ENCODE measurements around the gene ADORA1.

Gene ADORA1

DNA sequence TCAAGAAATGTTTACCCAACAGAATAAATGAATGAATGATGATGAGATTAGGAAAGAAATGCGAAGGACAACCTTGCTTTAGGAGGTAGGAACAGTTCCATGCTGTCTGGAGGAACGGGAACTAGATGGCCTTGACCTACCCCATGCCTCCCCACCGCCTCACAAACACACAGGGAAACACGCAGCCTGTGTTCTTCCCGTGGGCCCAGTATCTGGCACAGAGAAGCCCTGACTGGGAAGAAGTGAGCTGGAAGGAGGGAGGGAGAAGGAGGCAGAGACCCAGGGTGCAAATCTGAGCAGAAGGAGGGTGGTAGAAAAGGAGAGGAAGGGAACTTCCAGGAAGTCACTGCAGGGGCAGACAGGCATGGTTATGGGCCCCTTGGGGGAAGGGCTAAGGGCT is 3.5 kb upstream of the ADORA1 start:
- no peak for DNase-seq

DNA sequence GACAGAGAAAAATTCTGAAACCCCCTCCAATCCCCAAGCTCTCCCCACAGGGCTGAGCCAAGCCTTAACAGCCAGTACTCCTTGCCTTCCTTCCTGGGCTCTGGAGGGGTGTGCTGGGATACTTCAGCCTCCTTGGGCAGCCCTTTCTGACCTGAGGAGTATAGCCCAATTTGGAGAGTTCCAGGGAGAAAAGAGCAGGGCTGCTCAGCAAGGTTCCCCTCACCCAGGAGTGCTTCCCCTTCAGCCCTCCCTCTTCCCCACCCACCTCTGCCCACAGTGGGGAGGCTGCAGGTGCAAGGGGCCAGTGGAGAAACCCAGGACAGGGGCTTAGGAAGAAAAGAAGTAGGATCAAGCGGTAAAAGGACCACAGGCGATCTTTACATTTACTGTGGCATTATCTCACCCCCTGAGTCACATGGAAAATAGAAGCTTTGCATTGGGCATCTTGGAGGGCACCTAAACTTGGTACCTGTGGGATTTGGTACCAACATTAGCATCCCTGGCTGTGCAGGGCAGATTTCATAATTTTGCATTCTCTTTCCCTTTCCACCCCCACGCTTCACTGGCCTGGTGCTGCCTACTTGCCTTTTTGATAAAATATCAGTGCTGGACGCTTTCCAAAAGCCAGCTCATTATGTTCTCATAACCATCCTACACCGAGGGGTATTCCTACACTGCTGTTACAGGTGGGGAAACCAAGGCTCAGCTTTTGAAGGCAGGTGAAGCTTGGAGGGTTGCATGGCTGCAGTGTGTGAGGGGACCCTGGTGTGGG is 2.8 kb upstream of the ADORA1 start:
- no peak for DNase-seq

DNA sequence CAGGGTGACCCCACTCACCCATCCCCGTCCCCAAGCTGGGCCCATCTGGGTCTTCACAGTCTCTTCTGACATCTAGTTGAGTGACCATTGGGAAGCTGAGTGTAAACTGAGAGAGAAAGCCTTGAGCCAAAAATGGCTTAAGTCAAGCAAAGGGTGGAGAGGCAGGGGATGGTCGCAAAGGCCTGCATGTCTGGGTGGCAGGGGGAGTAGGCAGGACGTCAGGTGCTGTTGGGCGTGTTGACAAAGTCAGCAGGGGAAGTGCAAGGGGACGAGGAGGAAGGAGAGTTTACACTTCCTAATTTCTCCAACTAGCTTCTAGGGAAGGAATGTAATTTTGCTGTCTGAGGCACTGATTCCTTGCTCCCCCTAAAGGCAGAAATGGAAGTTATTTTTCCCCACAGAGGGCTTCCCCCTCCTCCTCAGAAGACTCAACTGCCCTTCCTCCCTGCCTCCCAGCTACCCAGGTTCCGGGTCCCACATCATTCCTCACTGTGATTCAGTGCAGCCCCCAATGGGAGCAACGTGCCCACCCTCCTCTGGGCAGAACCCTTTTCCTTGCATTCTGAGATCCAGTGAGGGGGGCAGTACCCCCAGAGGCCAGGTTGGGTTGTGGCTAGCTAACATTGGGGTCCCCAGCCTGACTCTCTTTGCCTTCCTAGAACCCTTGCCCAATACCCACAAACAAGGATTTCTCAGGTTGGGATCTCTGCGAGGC is 1.2 kb upstream of the ADORA1 start:
- peak; percentile 63 for DNase-seq

DNA sequence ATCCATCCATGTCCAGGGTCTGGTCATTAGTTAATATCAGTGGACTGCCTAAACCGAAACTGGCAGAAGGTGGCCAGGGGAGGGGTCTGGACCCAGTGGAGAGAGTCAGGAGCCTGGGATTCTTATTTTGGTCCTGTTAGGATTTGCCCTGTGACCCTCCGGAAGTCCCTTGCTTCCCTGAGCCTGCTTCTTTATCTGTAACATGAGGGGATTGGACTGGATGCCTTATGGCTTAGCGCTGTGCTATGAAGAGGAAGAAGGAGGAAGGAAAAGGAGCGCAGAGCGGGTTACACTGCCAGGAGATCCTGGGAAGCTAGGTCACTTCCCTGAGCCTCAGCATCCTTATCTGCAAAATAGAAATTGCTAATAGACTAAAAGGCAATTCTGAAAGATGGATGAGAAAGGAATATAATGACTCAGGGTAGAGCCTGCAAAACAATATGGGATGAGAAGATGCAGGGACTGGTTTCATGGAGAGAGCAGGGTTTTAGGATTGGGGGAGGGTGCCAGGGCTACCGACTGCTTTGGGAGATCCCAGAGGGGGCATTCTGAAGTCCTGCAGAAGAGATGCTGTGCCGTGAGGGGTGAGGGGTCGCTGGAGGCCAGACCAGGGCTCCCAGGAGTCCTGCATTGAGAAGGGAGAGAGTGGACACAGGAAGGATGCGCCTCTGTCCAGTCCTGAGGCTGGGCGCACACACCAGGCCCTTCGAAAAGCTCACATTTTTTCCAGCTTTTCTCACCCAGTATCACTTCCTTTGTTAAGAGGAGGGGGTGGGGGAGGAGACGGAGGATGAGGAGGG is 460 bp upstream of the ADORA1 start:
- peak; percentile 40 for DNase-seq

DNA sequence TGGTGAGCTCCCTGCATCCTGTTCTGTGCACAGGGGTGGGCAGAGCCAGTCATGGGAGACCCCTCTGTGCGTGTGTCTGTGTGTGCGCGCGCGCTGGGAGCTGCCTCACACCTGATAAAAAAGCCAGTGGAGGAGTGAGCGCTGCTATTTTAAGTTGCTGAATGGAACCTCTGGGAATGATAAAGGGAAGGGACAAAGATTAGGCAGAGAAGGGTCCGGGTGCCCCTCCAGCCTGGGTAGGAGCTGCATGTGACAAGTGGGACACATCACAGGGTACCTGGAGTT is 847 bp downstream of the ADORA1 start:
- no peak for DNase-seq

DNA sequence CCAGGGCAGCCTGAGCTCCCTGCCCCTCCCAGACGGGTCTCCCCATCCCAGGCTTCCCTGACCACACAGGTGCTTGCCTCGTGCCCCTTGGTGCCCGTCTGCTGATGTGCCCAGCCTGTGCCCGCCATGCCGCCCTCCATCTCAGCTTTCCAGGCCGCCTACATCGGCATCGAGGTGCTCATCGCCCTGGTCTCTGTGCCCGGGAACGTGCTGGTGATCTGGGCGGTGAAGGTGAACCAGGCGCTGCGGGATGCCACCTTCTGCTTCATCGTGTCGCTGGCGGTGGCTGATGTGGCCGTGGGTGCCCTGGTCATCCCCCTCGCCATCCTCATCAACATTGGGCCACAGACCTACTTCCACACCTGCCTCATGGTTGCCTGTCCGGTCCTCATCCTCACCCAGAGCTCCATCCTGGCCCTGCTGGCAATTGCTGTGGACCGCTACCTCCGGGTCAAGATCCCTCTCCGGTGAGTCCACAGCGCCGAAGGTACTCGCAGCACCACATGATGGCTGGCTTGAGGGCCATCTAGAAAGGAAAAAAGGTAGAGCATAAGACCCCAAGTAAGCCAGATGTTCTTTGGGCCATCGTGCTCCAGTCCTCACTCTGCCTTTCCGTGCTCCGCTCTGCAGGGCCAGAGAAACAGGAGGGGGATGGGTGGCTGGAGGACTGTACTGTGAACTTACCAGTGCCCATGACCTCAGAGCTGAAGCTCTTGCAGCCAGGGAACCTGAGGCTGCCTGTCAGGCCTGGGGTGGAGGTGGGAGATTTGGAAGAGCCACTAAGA is 1.4 kb downstream of the ADORA1 start:
- DNase-seq = no peak

DNA sequence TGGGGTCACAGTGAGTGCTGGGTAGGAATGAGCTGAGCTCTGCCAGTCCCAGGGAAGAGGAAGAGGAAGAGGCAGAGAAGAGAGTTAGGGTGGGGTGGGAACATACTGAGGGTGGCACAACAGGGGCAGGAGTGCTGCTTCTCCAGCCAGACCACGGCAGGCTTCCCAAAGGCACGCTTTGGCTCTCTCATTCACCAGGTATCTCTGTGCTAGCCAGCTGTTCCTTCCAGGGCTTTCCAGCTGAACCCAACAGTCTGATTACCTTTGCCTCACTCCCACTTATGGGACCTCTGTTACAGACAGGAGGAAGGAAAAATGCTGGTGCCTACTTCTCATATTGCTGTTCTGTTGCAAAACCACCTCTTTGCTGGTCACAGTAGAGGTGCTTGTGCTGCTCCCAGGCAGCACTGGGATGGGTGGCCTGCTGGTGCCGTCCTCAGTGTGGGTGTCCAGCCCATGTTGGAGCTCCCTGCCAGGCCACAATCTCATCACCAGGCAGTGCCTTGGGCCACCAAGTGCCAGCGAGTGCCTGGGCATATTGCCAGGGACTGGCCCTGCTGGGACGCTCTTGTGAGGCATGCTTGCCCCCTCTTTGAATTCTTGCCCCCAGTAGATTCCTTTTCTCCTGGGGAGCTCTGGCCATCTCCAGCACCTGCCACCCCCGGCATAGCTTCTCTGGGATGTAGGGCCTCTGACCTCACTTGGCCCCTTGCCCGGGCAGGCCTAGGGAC is 2.1 kb downstream of the ADORA1 start:
- DNase-seq = no peak

DNA sequence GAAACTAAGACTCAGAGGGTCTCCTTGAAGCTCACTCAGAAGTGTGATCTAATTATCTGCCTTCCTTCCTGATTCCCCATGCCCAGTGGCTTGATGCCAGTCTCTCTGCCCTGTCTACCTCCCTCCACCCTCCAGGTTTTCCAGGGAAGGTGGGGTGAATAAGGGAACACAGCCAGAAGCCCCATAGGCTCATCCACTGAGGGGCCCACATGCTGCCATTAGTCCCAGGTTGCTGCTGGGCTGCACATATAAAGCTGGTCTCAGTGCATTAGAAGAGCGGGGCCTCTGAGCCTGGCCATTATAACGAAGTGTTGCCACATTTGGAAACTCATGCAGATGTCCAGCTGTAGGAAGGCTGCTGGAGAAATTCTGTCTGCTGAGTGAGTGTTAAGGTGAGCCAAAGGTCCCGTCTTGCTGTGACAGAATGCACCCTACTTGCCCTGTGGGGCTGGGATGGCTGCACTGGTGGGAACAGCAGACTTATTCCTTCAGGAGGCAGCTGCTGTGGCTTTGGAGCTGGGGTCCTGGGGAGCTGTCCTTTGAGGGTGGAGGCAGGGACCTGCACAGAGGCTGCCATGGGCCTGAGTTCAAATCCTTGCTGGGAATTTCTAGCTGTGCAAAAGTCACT is 2.9 kb downstream of the ADORA1 start:
- DNase-seq = no peak

DNA sequence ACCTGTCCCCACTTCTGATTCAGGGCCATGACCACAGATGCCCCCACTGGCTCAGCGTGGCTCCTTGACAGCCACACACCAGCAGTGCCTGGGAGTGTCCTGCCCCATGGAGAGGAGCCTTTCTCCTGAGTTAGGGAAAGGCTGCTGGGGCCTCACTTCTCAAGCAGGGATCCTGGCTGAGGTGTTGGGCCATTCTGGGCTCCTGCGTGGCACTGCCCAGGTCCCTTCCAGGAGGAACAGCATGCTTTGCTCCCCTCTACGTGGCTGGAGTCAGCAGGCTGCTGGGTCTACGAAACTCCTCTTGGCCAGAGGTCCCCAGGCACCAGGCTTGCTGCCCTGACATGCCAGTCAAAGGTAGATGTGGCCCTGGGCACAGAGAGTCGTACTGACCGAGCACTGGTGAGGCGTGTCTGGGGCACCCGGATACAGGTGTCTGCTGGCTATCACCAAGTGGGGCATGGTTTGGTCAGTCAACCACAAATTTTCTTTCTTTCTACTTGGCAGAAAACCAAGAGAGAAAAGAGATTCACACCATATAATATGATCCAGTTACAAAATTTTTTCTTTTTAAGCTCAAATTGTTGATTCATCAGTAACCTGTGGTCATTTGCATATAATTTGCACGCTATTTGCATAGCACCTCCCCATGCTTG is 4.1 kb downstream of the ADORA1 start:
- DNase-seq = no peak

DNA sequence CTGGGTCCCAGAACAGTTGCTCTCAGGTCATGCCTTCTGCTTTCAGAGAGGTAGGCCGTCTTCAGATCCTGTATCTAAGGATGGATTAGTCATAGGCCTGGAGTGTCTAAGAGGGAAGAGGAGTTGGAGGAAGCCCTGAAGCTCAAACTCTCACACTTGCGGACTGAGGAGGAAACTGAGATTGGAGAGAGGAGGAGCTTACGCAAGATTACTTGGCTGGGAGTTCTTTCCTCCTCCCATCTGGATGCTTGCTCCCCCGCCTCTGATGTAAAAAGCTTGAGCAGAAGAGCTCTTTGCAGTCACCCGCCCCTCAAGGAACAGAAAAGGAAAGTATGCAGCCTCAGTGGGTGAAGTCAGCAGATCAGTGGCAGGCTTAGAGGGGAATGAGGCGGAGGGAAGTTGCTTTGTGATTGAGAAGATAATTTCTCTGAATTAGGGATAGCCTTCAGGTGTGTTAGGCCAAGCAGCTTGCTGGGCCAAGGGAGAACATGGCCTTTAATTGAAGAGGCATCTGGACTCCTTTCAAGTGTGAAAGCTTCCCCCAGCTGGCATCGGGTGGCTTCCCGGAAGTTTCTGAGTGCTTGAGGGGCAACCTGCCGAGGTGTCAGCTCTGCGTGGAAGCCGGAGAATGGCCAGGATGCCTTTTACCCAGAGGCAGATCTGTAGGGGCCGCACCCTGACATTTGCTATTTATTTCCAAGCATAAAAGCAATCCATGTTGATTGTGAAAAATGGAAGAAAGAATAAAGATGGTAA is 6.6 kb downstream of the ADORA1 start:
- peak; percentile 35 for DNase-seq

DNA sequence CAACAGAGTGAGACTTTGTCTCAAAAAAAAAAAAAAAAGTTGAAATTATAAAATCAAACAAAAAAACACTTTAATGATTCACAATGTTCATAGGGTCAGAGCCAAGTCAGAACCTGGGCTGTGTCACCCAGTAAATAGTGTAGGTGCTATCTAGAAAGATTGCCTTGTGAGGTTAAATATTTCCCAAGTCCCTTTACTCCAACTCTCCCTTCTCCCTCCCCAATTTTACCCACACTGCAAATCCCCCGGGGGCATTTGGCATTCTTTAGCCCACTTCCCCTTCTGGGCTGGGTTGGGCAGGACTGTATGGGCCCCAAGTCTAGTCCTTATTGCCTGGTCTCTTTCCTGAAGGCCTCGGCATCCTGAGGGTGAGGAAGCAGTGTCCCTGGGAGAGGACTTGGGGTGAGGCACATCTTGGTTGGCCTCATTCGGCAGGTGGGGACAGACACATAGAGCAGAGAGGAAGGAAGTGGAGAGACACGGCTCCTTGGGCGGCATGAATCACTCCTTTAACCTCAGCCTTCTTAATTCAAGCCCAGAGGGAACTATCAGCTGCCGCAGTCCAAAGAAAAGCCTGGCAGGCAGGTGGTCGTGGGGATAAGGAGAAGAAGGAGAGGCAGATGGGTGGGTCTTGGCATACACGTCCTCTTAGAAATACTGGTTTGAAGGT is 8.2 kb downstream of the ADORA1 start:
- DNase-seq = no peak

DNA sequence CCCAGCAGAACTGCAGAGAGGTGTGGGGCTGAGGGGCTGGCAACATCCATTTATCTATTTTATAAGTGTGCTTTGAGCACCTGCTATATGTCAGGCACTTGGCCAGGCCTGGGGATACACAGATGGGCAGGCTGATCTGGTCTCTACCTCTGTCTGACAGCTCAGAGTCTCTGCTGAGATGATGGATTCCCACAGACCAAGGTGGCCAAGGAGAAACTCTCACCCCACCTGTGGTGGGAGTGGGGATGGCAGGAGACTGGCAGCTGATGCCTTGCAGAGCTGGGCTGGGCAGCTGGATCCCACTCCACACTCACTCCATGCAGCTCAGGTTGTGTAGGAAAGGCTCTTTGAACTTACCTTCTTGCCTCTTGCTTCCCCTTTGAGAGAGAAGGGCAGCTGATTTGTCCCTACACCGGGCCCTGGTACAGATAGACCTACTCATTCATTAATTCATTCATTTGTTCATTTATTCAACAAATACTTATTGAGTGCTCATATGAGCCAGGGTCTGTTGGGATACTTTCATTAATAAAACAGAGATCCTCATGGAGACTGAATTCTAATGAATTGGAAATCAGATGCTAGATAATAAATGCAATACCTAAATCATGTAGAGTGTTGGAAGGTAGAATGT is 9.0 kb downstream of the ADORA1 start:
- DNase-seq = peak; percentile 58

DNA sequence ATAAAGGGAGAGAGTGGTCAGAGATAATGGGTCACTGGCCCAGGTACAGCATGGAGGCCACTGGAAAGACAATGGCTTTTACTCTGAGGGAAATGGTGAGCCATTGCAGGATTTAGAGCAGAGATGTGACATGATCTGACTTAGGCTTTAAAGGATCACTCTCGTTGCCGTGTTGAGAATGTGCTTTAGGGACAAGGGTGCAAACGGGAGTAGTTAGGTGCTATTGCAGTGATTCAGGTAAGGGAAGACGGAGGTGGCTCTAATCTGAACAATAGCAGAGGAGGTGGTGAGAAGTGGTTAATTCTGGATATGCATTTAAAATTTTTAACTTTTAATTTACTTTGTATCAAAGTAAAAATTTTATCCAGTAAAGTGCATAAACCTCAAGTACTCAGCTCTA is 9.8 kb downstream of the ADORA1 start:
- no peak for DNase-seq

DNA sequence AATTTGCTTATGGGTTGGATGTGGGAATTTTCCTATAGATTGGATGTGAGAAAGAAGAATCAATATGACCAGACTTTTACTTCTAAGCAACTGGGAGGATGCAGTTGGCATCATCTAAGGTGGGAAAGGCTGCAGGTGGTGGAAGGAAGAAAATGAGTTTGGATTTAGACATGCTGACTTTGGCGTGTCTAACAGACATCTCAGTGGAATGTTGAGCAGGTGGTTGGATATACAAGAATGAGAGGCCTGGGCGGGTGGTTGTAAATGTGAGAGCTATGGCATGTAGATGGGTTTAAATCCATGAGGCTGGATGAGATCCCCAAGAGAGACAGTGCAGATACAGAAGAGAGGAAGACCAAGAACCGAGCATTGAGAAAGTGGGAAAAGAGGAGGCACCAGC is 10.5 kb downstream of the ADORA1 start:
- no peak for DNase-seq

DNA sequence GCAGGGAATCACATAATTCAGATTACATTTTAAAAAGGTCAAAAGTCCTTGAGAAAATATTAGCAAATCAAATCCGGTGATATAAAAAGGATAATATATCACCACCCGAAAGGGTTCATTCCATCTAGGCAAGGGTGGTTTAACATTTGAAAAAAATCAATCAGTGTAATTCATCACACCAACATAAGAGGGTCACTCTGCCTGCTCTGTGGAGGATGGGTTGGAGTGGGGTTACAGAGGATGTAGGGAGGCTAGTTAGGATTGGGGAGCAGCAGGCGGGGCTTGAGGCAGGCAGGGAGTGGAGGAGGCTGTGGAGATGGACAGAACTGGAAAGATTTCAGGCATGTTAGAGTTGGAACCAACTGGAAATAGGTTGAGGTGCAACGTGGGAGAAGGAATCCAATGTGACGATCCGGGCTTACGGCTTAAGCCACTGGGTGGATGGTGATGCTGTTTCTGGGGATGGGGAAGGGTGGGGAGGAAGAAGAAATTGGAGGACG is 12.5 kb downstream of the ADORA1 start:
- DNase-seq = no peak

DNA sequence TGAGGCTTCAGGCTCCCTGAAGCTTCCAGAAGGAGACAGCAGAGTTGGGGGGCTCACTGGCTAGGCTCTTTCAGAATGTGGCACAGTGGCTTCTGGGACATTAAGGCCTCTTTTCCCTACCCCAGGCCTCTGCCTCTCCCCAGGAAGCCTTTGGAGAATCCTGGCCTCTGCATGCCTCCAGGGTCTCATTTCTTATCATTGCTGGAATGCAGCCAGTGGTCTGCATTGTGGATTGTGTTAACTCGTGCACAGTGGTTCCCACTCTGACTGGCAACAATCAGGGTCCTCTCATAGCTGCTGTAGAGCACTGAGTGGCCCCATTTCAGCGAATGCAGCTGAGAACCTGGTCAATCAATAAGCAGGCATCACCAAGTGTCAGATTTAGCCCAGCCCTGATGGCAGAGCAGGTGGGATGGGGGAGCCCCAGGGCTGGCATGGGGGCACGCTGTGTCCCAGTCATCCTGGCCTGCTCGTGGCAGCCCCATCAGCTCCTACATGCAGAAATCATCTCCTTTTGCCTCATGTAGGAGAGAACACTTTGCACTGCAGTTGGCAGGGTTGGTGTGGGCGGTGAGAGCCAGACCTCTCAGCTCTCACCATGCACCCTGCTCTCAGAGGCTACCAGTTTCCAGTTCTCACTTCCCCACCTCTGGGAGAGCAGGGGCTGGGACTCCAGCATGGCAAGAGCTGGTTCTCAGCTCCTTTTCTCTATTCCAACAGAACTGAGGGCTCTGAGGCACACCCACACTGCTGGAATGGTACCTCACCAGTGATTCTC is 13.4 kb downstream of the ADORA1 start:
- no peak for DNase-seq

DNA sequence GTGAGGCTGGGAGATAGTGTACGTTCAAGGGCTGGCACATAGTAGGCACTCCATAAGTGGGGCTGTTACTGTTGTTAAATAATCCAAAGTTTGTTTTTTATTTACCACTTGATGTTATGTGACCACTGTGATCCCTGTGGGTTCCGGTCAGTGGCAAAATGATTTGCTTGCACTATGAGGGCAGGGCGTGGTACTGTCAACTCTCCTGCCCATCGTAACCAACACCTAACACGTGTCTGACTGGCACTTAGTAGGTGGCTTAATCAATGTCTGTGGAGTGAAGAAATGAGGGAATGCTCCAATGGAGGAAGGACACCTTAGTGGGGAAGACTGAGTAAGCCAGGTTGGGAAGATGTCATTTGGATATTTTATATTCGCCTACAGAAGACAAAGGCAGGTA is 14.6 kb downstream of the ADORA1 start:
- no peak for DNase-seq

DNA sequence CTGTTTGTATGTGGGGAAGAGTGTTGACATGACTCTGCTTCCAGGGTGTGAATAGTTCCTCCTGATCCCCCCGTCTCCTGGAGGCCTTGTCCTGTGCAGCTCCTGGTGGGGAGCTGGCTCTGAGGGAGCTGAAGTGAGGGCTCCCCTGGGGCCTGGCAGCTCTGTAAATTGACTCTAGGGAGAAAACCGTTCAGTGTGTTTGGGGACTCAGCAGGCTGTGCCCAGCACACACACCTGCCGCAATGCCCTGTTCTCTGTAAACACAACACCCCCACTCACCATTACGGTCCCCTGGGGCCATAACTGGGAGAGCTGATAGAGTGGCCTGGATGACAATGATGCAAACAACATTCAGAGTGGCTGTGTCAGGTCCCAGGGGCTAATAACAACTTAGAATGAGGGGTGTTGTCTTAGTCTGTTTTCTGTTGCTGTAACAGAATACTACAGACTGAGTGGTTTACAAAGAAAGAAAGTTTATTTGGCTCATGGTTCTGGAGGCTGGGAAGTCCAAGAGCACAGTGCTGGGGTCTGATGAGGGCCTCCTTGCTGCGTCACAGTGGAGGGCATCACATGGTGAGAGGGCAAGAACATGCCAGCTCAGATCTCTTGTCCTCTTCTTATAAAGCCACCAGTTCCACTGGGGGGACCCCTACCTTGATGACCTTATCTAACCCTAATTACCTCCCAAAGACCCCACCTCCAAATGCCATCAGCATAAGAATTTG is 15.3 kb downstream of the ADORA1 start:
- DNase-seq = no peak
